B cell (primary cell): Measurements from ENCODE around the gene ATAD3A. TPM values are rescaled to one million over a fixed set of nuclear protein-coding genes. Genes with fewer than 3 reads are reported as not detected.

Source experiments
- ATAC-seq: fragments of 200-7000 bp; cut with Tn5 transposase; one replicate; pipeline ENCODE4 v1.10.0; 2021; ENCODE audit warnings: low read depth, mild to moderate bottlenecking, moderate number of reproducible peaks, moderate library complexity
- CTCF ChIA-PET: fragments of 350-600 bp; sonication (Branson Sonifier 250); formaldehyde crosslinking; loops from one replicate; lab custom pipeline; 2021; ENCODE audit warnings: antibody characterized with exemption, inconsistent platforms; lab: Charles Lee
- POLR2A ChIA-PET: fragments of 350-600 bp; sonication (Branson Sonifier 250); formaldehyde crosslinking; loops from one replicate; lab custom pipeline; 2021; ENCODE audit warnings: antibody characterized with exemption; lab: Charles Lee
- DNase-seq: peaks from one replicate; pipeline ENCODE4 v3.0.0; 2013
- H2AFZ ChIP-seq: 2 replicates; pipeline ENCODE4 v1.6.1; 2012; ENCODE audit warnings: mild to moderate bottlenecking, low read depth, low read length; ENCODE audit not compliant: insufficient read depth, poor library complexity, severe bottlenecking
- H3K27ac ChIP-seq, 2 donors: 1 replicate in 1 of 2; 2 replicates in 1 of 2; pipeline ENCODE4 v1.5.1; 2012 to 2013; ENCODE audit warnings: low read length in 2 of 2, mild to moderate bottlenecking in 2 of 2, moderate library complexity in 1 of 2
- H3K27me3 ChIP-seq, 4 experiments: fragments of 200-600 bp in 1 of 4; sonication (generic) in 1 of 4; replicated peaks in 1 of 4; 1 replicate in 2 of 4; 2 replicates in 2 of 4; pipeline versions ENCODE4 v1.6.1 to v1.7.0; 2013 to 2016; ENCODE audit warnings: low read length in 3 of 4, mild to moderate bottlenecking in 2 of 4, mixed read lengths in 1 of 4, moderate library complexity in 1 of 4; ENCODE audit not compliant: insufficient read depth in 4 of 4, control insufficient read depth in 3 of 4; ENCODE audit errors: control extremely low read depth in 1 of 4
- H3K36me3 ChIP-seq, 2 experiments: replicated peaks in 1 of 2; 1 replicate in 1 of 2; 2 replicates in 1 of 2; pipeline versions ENCODE4 v1.6.1 to v1.7.1; 2013; ENCODE audit warnings: low read length in 1 of 2; ENCODE audit not compliant: insufficient read depth in 2 of 2, control insufficient read depth in 1 of 2; ENCODE audit errors: control extremely low read depth in 1 of 2, extremely low read depth in 1 of 2
- H3K4me1 ChIP-seq, 2 donors: fragments of 200-600 bp in 1 of 2; sonication (generic) in 1 of 2; 1 replicate in 1 of 2; 2 replicates in 1 of 2; pipeline versions ENCODE4 v1.5.1 to v1.6.1; 2013 to 2017; ENCODE audit warnings: low read length in 2 of 2; ENCODE audit not compliant: control insufficient read depth in 2 of 2, insufficient read depth in 2 of 2
- H3K4me2 ChIP-seq: replicated peaks from 2 replicates; pipeline ENCODE3; 2012; ENCODE audit warnings: mild to moderate bottlenecking, low read depth, low read length; ENCODE audit not compliant: poor library complexity, severe bottlenecking
- H3K4me3 ChIP-seq, 5 experiments: fragments of 200-600 bp in 1 of 5; sonication (generic) in 1 of 5; 1 replicate in 3 of 5; 2 replicates in 2 of 5; pipeline versions ENCODE4 v1.5.1 to v1.7.0; 2011 to 2016; ENCODE audit warnings: low read length in 4 of 5, mild to moderate bottlenecking in 4 of 5, low read depth in 2 of 5, control low read depth in 1 of 5, moderate library complexity in 1 of 5; ENCODE audit not compliant: insufficient read depth in 1 of 5; ENCODE audit errors: control extremely low read depth in 1 of 5, extremely low read depth in 1 of 5
- H3K79me2 ChIP-seq: fragments of 200-600 bp; sonication (generic); one replicate; pipeline ENCODE4 v1.6.0; 2016; ENCODE audit warnings: low read length; ENCODE audit not compliant: control insufficient read depth, insufficient read depth
- H3K9ac ChIP-seq: fragments of 200-600 bp; sonication (generic); 2 replicates; pipeline ENCODE4 v1.6.1; 2017; ENCODE audit warnings: mild to moderate bottlenecking, low read length, moderate library complexity
- H3K9me3 ChIP-seq, 3 donors: one replicate each; pipeline versions ENCODE4 v1.6.1 to v1.7.1; 2013; ENCODE audit warnings: low read length in 2 of 3; ENCODE audit not compliant: control insufficient read depth in 2 of 3, insufficient read depth in 1 of 3; ENCODE audit errors: control extremely low read depth in 1 of 3
- H4K20me1 ChIP-seq: 2 replicates; pipeline ENCODE4 v1.6.0; 2012; ENCODE audit warnings: mild to moderate bottlenecking, low read length; ENCODE audit not compliant: insufficient read depth, control insufficient read depth, poor library complexity, severe bottlenecking
- H3K27ac Mint-ChIP-seq: one replicate; pipeline ENCODE4 v1.8.0; 2021; ENCODE audit warnings: mixed read lengths
- H3K27me3 Mint-ChIP-seq: one replicate; pipeline ENCODE4 v1.8.0; 2021; ENCODE audit warnings: mixed read lengths
- H3K4me1 Mint-ChIP-seq: one replicate; pipeline ENCODE4 v1.8.0; 2021; ENCODE audit warnings: mixed read lengths
- H3K4me3 Mint-ChIP-seq: one replicate; pipeline ENCODE4 v1.8.0; 2021; ENCODE audit warnings: mixed read lengths
- H3K9me3 Mint-ChIP-seq: one replicate; pipeline ENCODE4 v1.8.0; 2022; ENCODE audit warnings: mixed read lengths; ENCODE audit not compliant: insufficient read depth
- EZH2 ChIP-seq: IDR thresholded peaks from 2 replicates; pipeline ENCODE4 v1.6.1; 2012; ENCODE audit warnings: borderline replicate concordance, low read depth, mild to moderate bottlenecking, moderate library complexity, low read length; ENCODE audit not compliant: insufficient read depth, poor library complexity, severe bottlenecking
- WGBS: methylation state at CpG from one replicate; pipeline ENCODE4 v1.1.5; 2013; ENCODE audit warnings: missing lambda C conversion rate; ENCODE audit not compliant: insufficient coverage; 5-methylcytosine and 5-hydroxymethylcytosine counted together
- intact Hi-C: fragments of 100-400 bp; cut with micrococcal nuclease; formaldehyde crosslinking; loops from one replicate; pipeline ENCODE4 v1.10.0; 2022
- polyA plus RNA-seq: library from polyadenylated mRNA; depleted of rRNA; stranded (reverse); fragments of >200 nt; gene quantifications from 2 replicates; pipeline ENCODE4 v1.2.3, GENCODE V29; 2012
- total RNA-seq, 2 donors: library from RNA; stranded (reverse); fragments of 120-200 nt in 1 of 2; gene quantifications; 1 replicate in 1 of 2; 2 replicates in 1 of 2; pipeline versions ENCODE4 v1.2.3 to v1.2.4, GENCODE V29; 2013 to 2022
- TF ChIP-seq, protein P1 (sequence below): fragments of 200-600 bp; IDR thresholded peaks from one replicate; pipeline ENCODE4 v1.8.0; 2022; ENCODE audit warnings: antibody characterized with exemption, mild to moderate bottlenecking

The ATAD3A gene
- total and polyA plus RNA-seq, 2 donors (not counting 1 experiment from before 2014, with no cell fraction given) = 17.5 to 17.8 TPM

- CTCF ChIA-PET = no interaction called here
- Histone ChIP-seq H3K9ac (no peak overlapping the region), H3K36me3 (no peaks in the 10 kb centered on the region), H3K27me3 (peaks cover 0 to 17% (median 3%) of the 10 kb centered on the region in 4 experiments), H4K20me1 (no peaks in the 10 kb centered on the region), H3K4me1 (no peaks in the 10 kb centered on the region), H3K4me3 (no peak overlapping the region), H2AFZ (no peak overlapping the region), H3K79me2 (no peaks in the 10 kb centered on the region), H3K9me3 (no peaks in the 10 kb centered on the region), H3K4me2 (no peak overlapping the region), H3K27ac (no peak overlapping the region)
- no peak for DNase-seq
- Mint-ChIP-seq H3K9me3 (no peaks in the 10 kb centered on the region), H3K4me1 (no peaks in the 10 kb centered on the region), H3K4me3 (no peak overlapping the region), H3K27ac (no peak overlapping the region), H3K27me3 (peaks cover 16% of the 10 kb centered on the region)
- POLR2A ChIA-PET = no interaction called here
- ATAC-seq = no peak
- intact Hi-C loops = no loop called here
- 83% methylated on average over 8 of the region's 9 CpGs for WGBS
- TF ChIP-seq, protein P1, sequence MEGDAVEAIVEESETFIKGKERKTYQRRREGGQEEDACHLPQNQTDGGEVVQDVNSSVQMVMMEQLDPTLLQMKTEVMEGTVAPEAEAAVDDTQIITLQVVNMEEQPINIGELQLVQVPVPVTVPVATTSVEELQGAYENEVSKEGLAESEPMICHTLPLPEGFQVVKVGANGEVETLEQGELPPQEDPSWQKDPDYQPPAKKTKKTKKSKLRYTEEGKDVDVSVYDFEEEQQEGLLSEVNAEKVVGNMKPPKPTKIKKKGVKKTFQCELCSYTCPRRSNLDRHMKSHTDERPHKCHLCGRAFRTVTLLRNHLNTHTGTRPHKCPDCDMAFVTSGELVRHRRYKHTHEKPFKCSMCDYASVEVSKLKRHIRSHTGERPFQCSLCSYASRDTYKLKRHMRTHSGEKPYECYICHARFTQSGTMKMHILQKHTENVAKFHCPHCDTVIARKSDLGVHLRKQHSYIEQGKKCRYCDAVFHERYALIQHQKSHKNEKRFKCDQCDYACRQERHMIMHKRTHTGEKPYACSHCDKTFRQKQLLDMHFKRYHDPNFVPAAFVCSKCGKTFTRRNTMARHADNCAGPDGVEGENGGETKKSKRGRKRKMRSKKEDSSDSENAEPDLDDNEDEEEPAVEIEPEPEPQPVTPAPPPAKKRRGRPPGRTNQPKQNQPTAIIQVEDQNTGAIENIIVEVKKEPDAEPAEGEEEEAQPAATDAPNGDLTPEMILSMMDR = no peak
- TF ChIP-seq EZH2 = no peak
These were observed 70.8 kb downstream of the ATAD3A start for GRCh38 chr1:1582585-1583346.

GRCh38 chr1:1583347-1584010, 71.5 kb downstream of the ATAD3A start:
- intact Hi-C loops = no loop called here
- H3K9me3 ChIP-seq = no peaks in the 10 kb centered on the region
- H4K20me1 ChIP-seq = no peaks in the 10 kb centered on the region
- no peak for ATAC-seq
- peaks cover 18% of the 10 kb centered on the region for H3K27me3 Mint-ChIP-seq
- H3K4me3 Mint-ChIP-seq = no peak overlapping the region
- POLR2A ChIA-PET = no interaction called here
- H3K27ac ChIP-seq = no peak overlapping the region
- H3K4me1 Mint-ChIP-seq = no peaks in the 10 kb centered on the region
- H3K4me2 ChIP-seq = no peak overlapping the region
- no peak for DNase-seq
- H3K79me2 ChIP-seq = no peaks in the 10 kb centered on the region
- CTCF ChIA-PET = no interaction called here
- TF ChIP-seq, protein P1 = no peak
- no peak for TF ChIP-seq EZH2
- no peaks in the 10 kb centered on the region for H3K4me1 ChIP-seq
- H3K9ac ChIP-seq = no peak overlapping the region
- H3K4me3 ChIP-seq = no peak overlapping the region
- H3K9me3 Mint-ChIP-seq = no peaks in the 10 kb centered on the region
- 89% methylated on average over 18 of the region's 23 CpGs for WGBS
- H3K27me3 ChIP-seq = peaks cover 0 to 16% (median 3%) of the 10 kb centered on the region in 4 experiments
- no peaks in the 10 kb centered on the region for H3K36me3 ChIP-seq
- no peak overlapping the region for H3K27ac Mint-ChIP-seq
- H2AFZ ChIP-seq = no peak overlapping the region
